ENCODE data around the gene UAP1L1.

Gene UAP1L1

DNA sequence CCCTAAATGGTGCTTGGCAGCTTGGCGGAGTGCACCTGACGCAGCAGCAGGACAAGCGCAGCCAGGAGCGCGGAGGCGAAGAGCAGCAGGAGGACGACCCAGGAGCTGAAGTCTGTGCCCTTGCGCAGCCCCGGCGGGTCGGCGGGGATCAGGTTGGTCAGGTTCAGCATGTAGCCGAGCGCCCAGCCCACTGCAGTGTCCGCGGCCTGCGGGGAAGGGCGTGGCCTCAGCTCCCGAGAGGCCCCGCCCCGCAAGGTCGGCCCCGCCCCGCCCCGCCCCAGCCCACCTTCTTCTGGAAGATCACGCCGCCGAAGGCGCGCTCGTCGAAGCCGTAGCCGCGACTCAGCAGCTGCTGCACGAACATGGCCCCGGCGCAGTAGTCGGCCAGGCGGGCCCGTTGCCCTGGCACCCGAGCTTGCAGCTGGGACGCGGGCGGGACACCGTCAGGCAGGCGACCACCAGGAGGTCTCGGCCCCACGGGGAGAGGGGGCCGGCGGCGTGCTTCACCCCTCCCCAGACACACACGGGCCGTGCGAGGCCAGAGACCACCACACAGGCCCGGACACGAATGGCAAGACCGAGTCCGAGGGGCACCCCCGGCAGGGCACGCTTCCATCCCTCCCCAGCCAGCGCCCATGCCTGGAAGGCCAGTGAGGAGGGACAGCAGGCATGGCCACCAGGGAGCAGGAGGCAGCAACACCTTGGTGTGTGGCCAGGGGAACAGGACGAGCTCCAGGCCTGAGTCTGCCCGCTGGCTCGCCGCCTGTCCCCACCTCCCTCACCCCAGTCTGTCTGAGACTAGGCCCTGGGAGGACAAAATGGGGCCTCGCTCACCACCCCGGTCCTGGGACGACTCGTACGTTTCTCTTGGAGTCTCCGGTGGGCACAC is 28.4 kb upstream of the UAP1L1 start:
- peaks cover 62% of the 10 kb centered on the region for H3K27me3 ChIP-seq (ENCODE audit: insufficient read depth, low read length)
- peaks cover 15% of the 10 kb centered on the region for H3K4me1 ChIP-seq (ENCODE audit: insufficient read depth, low read length)
- no peaks in the 10 kb centered on the region for H3K36me3 ChIP-seq (ENCODE audit: insufficient read depth, low read length)

DNA sequence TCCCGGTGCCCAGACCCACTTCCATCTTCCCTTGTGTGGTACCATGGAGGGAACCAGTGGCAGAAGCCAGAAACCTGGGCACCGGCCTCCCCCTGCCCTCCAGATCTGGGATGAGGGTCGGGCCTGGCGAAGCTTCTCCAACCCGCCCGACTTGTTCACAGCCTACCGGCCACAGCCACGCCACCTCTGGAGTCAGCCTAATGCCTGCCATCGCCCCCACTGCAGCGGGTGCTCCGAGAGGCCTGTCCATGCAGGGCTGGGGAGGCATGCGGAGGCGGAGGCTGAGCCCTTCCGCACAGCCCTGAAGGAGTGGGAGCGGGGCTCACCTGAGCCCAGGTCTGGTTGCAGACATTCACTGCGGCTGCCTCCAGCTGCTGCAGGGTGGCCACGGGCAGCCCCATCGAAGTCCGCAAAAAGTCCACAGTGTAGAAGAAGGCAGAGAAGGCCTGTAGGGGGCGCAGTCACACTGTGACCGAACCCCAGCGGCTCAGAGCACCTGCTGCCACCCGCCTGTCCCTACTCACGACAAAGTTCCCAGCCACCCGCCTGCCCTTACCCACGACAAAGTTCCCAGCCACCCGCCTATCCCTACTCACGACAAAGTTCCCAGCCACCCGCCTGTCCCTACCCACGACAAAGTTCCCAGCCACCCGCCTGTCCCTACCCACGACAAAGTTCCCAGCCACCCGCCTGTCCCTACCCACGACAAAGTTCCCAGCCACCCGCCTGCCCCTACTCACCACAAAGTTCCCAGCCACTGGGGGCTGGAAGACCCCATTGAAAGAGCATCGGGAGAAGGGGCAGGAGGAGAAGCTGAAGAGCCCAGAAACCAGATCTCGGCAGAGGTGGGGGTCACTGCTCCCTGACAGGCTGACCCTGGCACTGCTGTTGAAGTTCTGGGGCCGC is 27.5 kb upstream of the UAP1L1 start:
- H3K36me3 ChIP-seq (ENCODE audit: insufficient read depth, low read length): no peaks in the 10 kb centered on the region
- H3K4me3 ChIP-seq (ENCODE audit: low read length): no peak overlapping the region
- no peaks in the 10 kb centered on the region for H3K9me3 ChIP-seq (ENCODE audit: low read length)
- H2AFZ ChIP-seq (ENCODE audit: low read depth, low read length): no peak overlapping the region
- H3K27me3 ChIP-seq (ENCODE audit: insufficient read depth, low read length): peaks cover 71% of the 10 kb centered on the region
- H3K4me1 ChIP-seq (ENCODE audit: insufficient read depth, low read length): peaks cover 7% of the 10 kb centered on the region

More for the DNA sequence above, 28.4 kb upstream of the UAP1L1 start:
- Histone ChIP-seq H3K4me3 (ENCODE audit: low read length) (no peak overlapping the region), H3K9me3 (ENCODE audit: low read length) (no peaks in the 10 kb centered on the region), H2AFZ (ENCODE audit: low read depth, low read length) (no peak overlapping the region)

DNA sequence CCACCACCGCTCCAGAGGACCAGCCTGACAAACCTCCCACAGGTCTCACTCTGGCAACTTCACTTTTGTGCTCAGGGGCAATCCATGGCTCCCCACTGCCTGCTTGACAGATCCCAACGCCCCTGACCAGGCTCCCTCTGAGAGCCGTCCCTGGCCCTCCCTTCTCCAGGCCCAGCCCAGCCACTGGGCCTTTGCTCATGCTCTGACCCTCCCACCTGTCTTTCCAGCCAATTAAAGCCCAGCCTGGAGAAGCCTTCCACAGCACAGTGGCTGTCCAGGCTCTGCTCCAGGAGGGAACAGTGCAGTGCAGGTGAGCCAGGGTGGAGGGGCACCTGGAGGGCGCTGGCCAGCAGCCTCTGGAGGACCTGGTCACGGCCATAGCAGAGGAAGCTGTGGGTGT is 26.7 kb upstream of the UAP1L1 start:
- no peaks in the 10 kb centered on the region for H3K36me3 ChIP-seq (ENCODE audit: insufficient read depth, low read length)
- H2AFZ ChIP-seq (ENCODE audit: low read depth, low read length): no peak overlapping the region
- no peaks in the 10 kb centered on the region for H3K9me3 ChIP-seq (ENCODE audit: low read length)
- H3K4me3 ChIP-seq (ENCODE audit: low read length): no peak overlapping the region
- H3K27me3 ChIP-seq (ENCODE audit: insufficient read depth, low read length): peaks cover 79% of the 10 kb centered on the region
- H3K4me1 ChIP-seq (ENCODE audit: insufficient read depth, low read length): peaks cover 9% of the 10 kb centered on the region

DNA sequence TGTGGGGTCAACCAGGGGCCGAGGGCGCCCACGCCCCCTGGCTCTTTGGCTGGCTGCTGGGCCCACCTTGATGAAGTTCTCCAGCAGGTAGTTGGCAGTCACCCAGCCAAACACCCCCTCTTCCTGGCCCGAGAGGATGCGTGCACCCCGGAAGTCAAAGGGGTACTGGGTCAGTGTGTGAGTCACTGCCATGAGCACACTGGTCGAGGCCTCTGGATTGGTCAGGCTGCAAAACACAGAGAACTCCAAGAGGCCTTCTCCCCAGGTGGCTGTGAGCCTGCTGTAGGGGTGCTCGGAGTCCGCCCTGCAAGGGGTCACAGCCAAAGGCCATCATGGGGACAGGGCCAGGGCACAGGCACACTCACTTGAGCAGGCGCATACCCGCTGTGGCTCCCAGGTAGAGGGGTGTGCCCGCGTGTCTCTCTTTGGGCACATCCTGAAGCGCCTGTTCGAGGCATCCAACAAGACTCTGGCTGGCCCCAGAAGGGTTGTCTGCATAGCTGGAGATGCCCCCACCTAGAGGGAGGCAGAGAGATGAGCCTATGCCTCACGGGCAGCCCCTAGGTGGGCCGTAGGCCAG is 26.1 kb upstream of the UAP1L1 start:
- Histone ChIP-seq H3K9me3 (ENCODE audit: low read length) (no peaks in the 10 kb centered on the region), H2AFZ (ENCODE audit: low read depth, low read length) (no peak overlapping the region), H3K4me3 (ENCODE audit: low read length) (no peak overlapping the region), H3K36me3 (ENCODE audit: insufficient read depth, low read length) (no peaks in the 10 kb centered on the region), H3K4me1 (ENCODE audit: insufficient read depth, low read length) (peaks cover 13% of the 10 kb centered on the region), H3K27me3 (ENCODE audit: insufficient read depth, low read length) (peaks cover 84% of the 10 kb centered on the region)

DNA sequence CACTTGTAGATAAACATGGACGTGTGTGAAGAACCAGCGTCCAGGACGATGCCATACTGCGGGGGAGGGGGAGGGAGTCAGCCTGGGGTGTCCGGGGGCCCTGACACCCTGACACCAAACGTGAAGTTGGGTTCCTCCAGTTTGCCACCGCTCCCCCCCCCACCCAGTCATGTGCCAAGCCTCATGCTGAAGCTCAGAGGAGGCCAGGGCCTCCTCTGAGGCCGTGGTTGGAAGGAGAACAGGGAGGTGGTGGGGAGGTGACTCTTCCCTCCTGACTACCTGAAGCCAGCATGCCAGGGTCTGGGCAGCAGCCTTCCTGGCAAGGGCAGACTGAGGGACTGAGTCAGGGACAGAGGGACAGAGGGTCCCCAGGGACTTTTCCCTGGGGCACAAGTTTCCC is 25.0 kb upstream of the UAP1L1 start:
- Histone ChIP-seq H3K27me3 (ENCODE audit: insufficient read depth, low read length) (peaks cover 87% of the 10 kb centered on the region), H3K4me3 (ENCODE audit: low read length) (no peak overlapping the region), H2AFZ (ENCODE audit: low read depth, low read length) (no peak overlapping the region), H3K36me3 (ENCODE audit: insufficient read depth, low read length) (no peaks in the 10 kb centered on the region), H3K4me1 (ENCODE audit: insufficient read depth, low read length) (peaks cover 13% of the 10 kb centered on the region), H3K9me3 (ENCODE audit: low read length) (no peaks in the 10 kb centered on the region)

DNA sequence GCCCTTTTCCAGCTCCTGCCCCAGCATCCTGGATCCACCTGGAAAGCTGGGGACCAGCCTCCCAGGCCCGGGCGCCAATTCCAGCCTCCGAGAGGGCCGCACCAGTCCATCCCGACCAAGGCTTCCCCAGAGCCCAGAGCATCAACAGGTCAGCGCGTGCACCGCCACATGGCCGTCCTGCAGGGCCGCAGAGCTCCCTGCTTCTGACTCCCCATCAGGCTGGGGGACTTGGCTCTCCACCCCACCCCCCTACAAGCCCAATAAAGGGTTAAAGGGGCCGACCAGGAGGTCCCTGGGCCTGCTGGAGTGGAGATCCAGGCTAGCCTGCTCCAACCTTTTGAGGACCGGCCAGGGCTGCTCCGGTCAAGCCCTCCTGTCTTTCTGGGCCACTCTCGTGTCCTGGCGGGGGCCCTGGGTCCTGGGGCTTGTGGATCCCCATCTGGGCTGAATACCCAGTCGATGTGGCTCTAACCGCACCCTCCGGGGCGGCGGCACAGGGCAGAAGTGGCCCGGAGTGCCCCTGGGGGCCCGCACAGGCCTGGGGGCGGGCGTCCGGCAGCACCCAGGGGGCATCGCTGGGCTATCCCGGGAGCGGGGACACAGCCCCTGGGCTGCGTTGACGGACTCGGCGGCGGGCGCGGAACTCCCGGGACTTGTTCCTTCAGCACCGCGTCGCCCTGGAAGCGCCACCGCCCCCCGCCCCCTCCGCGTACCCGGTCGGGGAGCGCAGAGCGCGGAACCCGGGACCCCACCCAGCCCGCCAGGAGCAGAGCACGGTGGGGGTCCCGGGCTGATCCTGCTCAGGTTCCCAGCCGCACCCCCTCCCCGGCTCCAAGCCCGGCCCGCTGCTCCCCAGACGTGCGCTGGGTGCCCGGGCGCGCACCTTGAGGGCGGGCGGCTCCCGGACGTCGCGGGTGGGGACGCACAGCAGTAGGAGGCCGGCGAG is 24.0 kb upstream of the UAP1L1 start:
- Histone ChIP-seq H3K9me3 (ENCODE audit: low read length) (no peaks in the 10 kb centered on the region), H3K4me3 (ENCODE audit: low read length) (no peak overlapping the region), H3K27me3 (ENCODE audit: insufficient read depth, low read length) (peaks cover 77% of the 10 kb centered on the region), H3K36me3 (ENCODE audit: insufficient read depth, low read length) (no peaks in the 10 kb centered on the region), H3K4me1 (ENCODE audit: insufficient read depth, low read length) (peaks cover 13% of the 10 kb centered on the region), H2AFZ (ENCODE audit: low read depth, low read length) (no peak overlapping the region)

DNA sequence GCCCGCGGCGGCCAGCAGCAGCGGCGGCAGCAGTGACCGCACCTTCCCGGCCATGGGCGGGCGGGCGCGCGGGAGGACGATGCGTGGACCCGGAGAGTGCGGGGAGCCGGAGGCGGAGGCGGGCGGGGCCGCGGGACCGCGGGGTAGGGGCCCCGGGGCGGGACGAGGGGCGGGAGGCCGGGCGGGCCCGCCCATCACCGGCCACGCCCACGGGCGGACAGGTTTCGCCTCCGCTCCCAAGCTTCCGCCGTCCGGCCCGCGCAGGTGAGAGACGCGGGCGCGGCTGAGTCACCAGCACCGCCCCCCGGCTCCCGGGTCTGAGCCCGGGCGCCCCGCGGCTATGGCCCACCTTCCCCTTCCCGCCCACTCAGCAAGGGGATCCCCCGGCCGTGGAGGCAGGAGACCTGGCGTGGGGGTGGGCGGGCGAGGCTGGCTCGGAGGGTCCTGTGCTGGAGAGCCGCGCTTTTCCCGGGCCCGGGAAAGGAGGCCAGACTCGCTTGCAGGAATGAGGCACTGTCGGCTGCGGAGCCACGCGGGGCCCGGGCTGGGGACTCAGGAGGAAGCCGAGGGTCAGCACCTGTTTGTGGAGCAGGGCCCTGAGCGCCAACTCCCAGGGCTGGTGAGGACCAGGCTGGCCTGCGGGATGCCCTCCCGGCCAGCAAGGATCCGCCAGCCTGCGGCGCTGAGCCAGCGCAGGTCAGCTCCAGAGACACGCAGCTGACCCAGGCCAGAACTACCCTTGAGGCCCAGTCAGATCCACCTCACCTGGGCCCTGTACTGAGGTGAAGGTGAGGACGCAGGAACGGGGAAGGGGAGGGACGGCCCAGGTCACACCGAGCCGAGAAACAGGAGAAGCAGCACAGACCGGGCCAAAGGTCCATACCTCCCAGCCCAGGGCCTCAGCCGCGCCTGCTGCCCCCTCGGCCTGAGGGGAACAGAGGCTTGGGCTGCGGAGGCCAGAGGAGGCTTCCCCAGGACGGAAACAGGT is 23.1 kb upstream of the UAP1L1 start, which contains the start of gene ENTPD2:
Gene ENTPD2 (minus strand): TSS at position 118 of the 988 bp plus-strand sequence. CDS start 64 bp downstream, at position 54.
- no peak within 1 kb of the TSS for H3K4me3 ChIP-seq (ENCODE audit: low read length)
- peaks cover 13% of the 10 kb centered on the region for H3K4me1 ChIP-seq (ENCODE audit: insufficient read depth, low read length)
- no peaks in the 10 kb centered on the region for H3K36me3 ChIP-seq (ENCODE audit: insufficient read depth, low read length)
- H2AFZ ChIP-seq (ENCODE audit: low read depth, low read length): no peak within 1 kb of the TSS
- H3K27me3 ChIP-seq (ENCODE audit: insufficient read depth, low read length): peaks cover 80% of the 10 kb centered on the region
- H3K9me3 ChIP-seq (ENCODE audit: low read length): no peaks in the 10 kb centered on the region

DNA sequence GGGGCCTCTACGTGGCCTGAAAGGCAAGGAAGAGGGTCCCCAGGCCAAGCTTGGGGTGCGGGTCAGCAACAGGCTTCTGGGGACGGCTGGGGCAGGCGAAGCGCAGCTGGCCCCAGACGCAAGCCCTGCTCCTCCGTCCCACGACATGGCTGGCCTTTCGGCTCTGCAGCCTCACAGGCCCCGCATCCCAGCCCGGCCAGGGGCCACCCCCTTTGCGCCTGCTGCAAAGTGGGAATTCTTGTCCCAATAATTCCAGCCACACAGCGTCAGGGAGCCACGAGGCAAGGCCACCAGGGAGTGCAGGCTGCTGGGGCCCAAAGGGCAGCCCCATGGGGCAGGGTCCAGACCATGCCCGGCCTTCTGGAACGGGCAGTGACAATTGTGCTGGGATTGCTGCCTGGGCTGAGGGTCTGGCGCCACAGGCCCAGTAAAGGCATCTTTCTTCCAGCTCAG is 22.4 kb upstream of the UAP1L1 start:
- peaks cover 13% of the 10 kb centered on the region for H3K4me1 ChIP-seq (ENCODE audit: insufficient read depth, low read length)
- no peaks in the 10 kb centered on the region for H3K36me3 ChIP-seq (ENCODE audit: insufficient read depth, low read length)
- no peak overlapping the region for H3K4me3 ChIP-seq (ENCODE audit: low read length)
- H2AFZ ChIP-seq (ENCODE audit: low read depth, low read length): no peak overlapping the region
- peaks cover 73% of the 10 kb centered on the region for H3K27me3 ChIP-seq (ENCODE audit: insufficient read depth, low read length)
- no peaks in the 10 kb centered on the region for H3K9me3 ChIP-seq (ENCODE audit: low read length)

DNA sequence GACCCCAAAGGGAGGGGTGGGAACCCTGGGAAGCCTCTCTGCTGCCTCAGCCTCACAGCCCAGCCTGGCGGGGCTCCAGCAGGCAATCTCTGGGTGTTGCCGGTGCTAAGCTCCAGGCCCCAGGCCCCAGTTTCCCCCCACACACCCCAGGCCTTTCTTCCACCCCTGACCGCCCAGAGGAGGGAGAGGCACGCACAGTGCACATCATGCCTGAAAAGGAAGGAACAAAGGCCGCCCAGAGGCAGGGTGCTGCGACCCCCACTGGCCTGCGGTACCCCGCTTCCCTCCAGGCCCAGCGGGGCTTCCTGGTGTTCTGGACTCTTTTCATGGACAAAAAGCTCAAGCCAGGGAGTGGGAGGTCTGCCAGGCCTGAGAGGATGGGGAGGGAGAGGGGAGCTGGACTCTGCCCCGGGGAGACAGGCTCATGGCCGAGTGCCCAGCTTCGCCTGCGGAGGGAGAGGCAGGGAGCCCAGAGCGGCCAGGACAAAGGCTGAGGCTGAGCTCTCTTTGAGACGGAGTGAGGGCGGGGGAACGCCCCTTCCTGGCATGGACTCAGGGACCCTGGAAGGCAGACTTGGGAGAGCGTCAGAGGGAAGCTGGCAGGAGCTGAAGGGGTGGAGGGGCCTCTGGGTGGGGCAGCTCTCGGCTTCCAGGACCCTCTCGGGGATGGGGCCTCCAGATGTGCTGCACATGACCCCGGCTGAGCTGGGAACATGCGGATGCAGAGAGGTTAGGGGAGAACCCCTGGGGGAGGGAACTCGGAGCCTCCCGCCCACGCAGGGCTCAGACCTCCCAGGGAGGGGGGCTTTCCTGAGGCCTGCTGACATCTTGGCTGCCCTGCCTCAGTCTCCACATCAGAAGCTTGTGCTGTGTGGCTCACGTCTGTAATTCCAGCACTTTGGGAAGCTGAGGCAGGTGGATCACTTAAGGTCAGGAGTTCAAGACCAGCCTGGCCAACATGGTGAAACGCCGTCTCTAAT is 21.6 kb upstream of the UAP1L1 start:
- Histone ChIP-seq H3K27me3 (ENCODE audit: insufficient read depth, low read length) (peaks cover 66% of the 10 kb centered on the region), H3K9me3 (ENCODE audit: low read length) (no peaks in the 10 kb centered on the region), H3K4me1 (ENCODE audit: insufficient read depth, low read length) (peaks cover 13% of the 10 kb centered on the region), H3K4me3 (ENCODE audit: low read length) (no peak overlapping the region), H2AFZ (ENCODE audit: low read depth, low read length) (no peak overlapping the region), H3K36me3 (ENCODE audit: insufficient read depth, low read length) (no peaks in the 10 kb centered on the region)

DNA sequence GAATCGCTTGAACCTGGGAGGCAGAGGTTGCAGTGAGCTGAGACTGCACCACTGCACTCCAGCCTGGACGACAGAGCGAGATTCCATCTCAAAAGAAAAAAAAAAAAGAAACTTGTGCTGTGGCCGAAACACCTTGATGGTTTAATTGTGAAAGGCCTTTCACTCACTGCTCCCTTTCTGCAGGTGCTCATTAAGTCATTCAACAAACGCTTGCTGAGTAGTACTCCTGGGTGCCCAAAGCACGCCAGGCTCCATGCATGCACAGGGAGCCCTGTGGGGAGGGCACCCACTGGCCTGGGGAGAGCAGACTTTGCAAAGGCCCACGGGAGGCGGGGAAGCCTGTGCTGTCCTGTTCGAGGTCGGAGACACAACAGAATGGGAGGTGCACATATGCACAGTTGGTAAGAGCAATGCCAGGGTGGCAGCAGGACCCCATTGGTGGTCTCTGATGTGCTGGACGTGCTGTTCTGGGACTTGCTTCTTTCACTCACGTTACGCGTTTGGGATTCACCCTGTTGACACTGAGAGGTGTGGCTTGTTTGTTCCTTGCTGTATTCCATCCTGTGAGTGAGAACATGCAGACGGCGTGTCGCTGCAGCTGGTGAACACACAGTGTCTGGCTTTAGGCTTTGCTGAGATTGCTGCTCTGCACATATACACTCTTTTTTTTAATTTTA is 20.4 kb upstream of the UAP1L1 start:
- H3K4me3 ChIP-seq (ENCODE audit: low read length): no peak overlapping the region
- H3K36me3 ChIP-seq (ENCODE audit: insufficient read depth, low read length): no peaks in the 10 kb centered on the region
- H3K27me3 ChIP-seq (ENCODE audit: insufficient read depth, low read length): peaks cover 54% of the 10 kb centered on the region
- no peak overlapping the region for H2AFZ ChIP-seq (ENCODE audit: low read depth, low read length)
- H3K9me3 ChIP-seq (ENCODE audit: low read length): no peaks in the 10 kb centered on the region
- peaks cover 13% of the 10 kb centered on the region for H3K4me1 ChIP-seq (ENCODE audit: insufficient read depth, low read length)

Measured in neuron (in vitro differentiated cells).